Prostate gland (tissue), 2 donors: Measurements from ENCODE around the gene NIF3L1.

ENCODE experiments used
- CTCF ChIP-seq, 4 experiments: fragments of 200-600 bp in 2 of 4; fragments of 450-650 bp in 2 of 4; sonication (generic) in 2 of 4; IDR thresholded peaks; 1 replicate in 3 of 4; 2 replicates in 1 of 4; pipeline ENCODE4 v1.5.1; 2016 to 2019; ENCODE audit warnings: antibody characterized with exemption in 4 of 4, mild to moderate bottlenecking in 2 of 4, moderate library complexity in 2 of 4
- POLR2A ChIP-seq: fragments of 450-650 bp; IDR thresholded peaks from one replicate; pipeline ENCODE4 v1.6.1; 2016; ENCODE audit warnings: antibody characterized with exemption, mild to moderate bottlenecking
- POLR2AphosphoS5 ChIP-seq: sonication (generic); formaldehyde crosslinking; IDR thresholded peaks from one replicate; pipeline ENCODE4 v1.6.1; 2017; ENCODE audit warnings: antibody characterized with exemption

- TF ChIP-seq CTCF (IDR thresholded peaks at IDR 0.05) (peak in 3 of 4 experiments; percentile 44 to 73 (median 66)), POLR2A (no peak), POLR2AphosphoS5 (peak; percentile 27)
Observed at GRCh38 chr2:200905618-200906296, 16.6 kb downstream of the NIF3L1 start.
